HepG2 (cell line): ENCODE data around the gene RAC3. TPM values are rescaled to one million over a fixed set of nuclear protein-coding genes. Genes with fewer than 3 reads are reported as not detected.

ENCODE experiments used
- CREB1 ChIP-seq, 2 experiments: fragments of 450-650 bp in 1 of 2; IDR thresholded peaks; 2 replicates each; pipeline ENCODE4 v1.6.1; 2016 to 2017; ENCODE audit warnings: control low read depth in 1 of 2, mild to moderate bottlenecking in 1 of 2, missing compliant biosample characterization in 1 of 2, missing genetic modification characterization in 1 of 2
- FIP1L1 ChIP-seq: fragments of 200-400 bp; formaldehyde crosslinking; IDR thresholded peaks from 2 replicates; pipeline ENCODE4 v1.6.1; 2018; ENCODE audit warnings: low read depth, mild to moderate bottlenecking, low read length, moderate library complexity, borderline replicate concordance; ENCODE audit not compliant: insufficient read depth
- FOSL2 ChIP-seq: sonication (generic); formaldehyde crosslinking; IDR thresholded peaks from 2 replicates; pipeline ENCODE4 v1.4.0; 2020; ENCODE audit warnings: missing genetic modification reagents
- KDM2A ChIP-seq: sonication (generic); formaldehyde crosslinking; IDR thresholded peaks from 2 replicates; pipeline ENCODE4 v1.4.0; 2020; ENCODE audit warnings: low read depth, missing genetic modification reagents, borderline replicate concordance
- NFE2 ChIP-seq: sonication (generic); formaldehyde crosslinking; IDR thresholded peaks from 2 replicates; pipeline ENCODE4 v1.4.0; 2020; ENCODE audit warnings: missing genetic modification reagents
- NRL ChIP-seq: sonication (generic); formaldehyde crosslinking; IDR thresholded peaks from 2 replicates; pipeline ENCODE4 v1.5.0; 2020; ENCODE audit warnings: missing genetic modification reagents, mild to moderate bottlenecking, moderate library complexity, borderline replicate concordance
- PAF1 ChIP-seq: IDR thresholded peaks from 2 replicates; pipeline ENCODE4 v1.6.1; 2016; ENCODE audit warnings: missing genetic modification reagents, missing compliant biosample characterization
- PPARG ChIP-seq: conservative IDR thresholded peaks from 2 replicates; pipeline ENCODE4 v1.6.1; 2016; ENCODE audit warnings: missing biosample characterization, missing genetic modification reagents
- RBM39 ChIP-seq: fragments of 200-400 bp; formaldehyde crosslinking; IDR thresholded peaks from one replicate; pipeline ENCODE4 v1.6.1; 2018; ENCODE audit warnings: antibody characterized with exemption, mild to moderate bottlenecking, low read depth, low read length; ENCODE audit not compliant: poor library complexity, severe bottlenecking
- SMYD3 ChIP-seq: sonication (generic); formaldehyde crosslinking; IDR thresholded peaks from 2 replicates; pipeline ENCODE4 v1.8.1; 2023; ENCODE audit warnings: mild to moderate bottlenecking, missing genetic modification reagents
- STAT5B ChIP-seq: sonication (generic); formaldehyde crosslinking; IDR thresholded peaks from 2 replicates; pipeline ENCODE4 v1.4.0; 2020; ENCODE audit warnings: missing genetic modification reagents
- ZBTB3 ChIP-seq: sonication (generic); formaldehyde crosslinking; IDR thresholded peaks from 2 replicates; pipeline ENCODE4 v1.4.0; 2020; ENCODE audit warnings: low read depth, mild to moderate bottlenecking, moderate library complexity, missing genetic modification reagents, borderline replicate concordance
- ZC3H13 ChIP-seq: sonication (generic); formaldehyde crosslinking; IDR thresholded peaks from 2 replicates; pipeline ENCODE4 v1.8.1; 2023; ENCODE audit warnings: mild to moderate bottlenecking, missing genetic modification reagents, moderate library complexity
- ZC3H4 ChIP-seq: sonication (generic); formaldehyde crosslinking; IDR thresholded peaks from 2 replicates; pipeline ENCODE4 v1.4.0; 2020; ENCODE audit warnings: missing genetic modification reagents, borderline replicate concordance
- ZFP1 ChIP-seq: IDR thresholded peaks from 2 replicates; pipeline ENCODE4 v1.6.1; 2016
- ZFX ChIP-seq: sonication (generic); formaldehyde crosslinking; IDR thresholded peaks from 2 replicates; pipeline ENCODE4 v1.4.0; 2020; ENCODE audit warnings: mild to moderate bottlenecking, low read depth, missing genetic modification reagents, moderate library complexity
- ZNF451 ChIP-seq: sonication (generic); formaldehyde crosslinking; IDR thresholded peaks from 2 replicates; pipeline ENCODE4 v1.5.0; 2020; ENCODE audit warnings: mild to moderate bottlenecking, missing genetic modification reagents
- polyA plus RNA-seq, 8 experiments: library from polyadenylated mRNA; depleted of rRNA in 3 of 8; stranded (reverse) in 7 of 8; unstranded in 1 of 8; fragments of >200 nt; fragmentation: Illumina TruSeq in 4 of 8; extraction: Trizol in 4 of 8; gene quantifications; 2 replicates each; pipeline versions ENCODE4 v1.2.1 to v1.2.3, GENCODE V29; 2011 to 2016; ENCODE audit warnings: low read depth in 4 of 8, missing spikeins in 1 of 8, mixed read lengths in 1 of 8; ENCODE audit not compliant: insufficient read depth in 1 of 8
- total RNA-seq, 5 experiments: library from RNA; depleted of rRNA; stranded (reverse); fragments of >200 nt; fragmentation: Illumina TruSeq; extraction: Trizol; gene quantifications; 2 replicates each; pipeline ENCODE4 v1.2.3, GENCODE V29; 2016; ENCODE audit warnings: low read depth in 1 of 5
- TF ChIP-seq, protein P1 (sequence below): sonication (generic); formaldehyde crosslinking; IDR thresholded peaks from 2 replicates; pipeline ENCODE4 v1.4.0; 2020; ENCODE audit warnings: missing genetic modification reagents
- TF ChIP-seq, protein P2 (sequence below): sonication (generic); formaldehyde crosslinking; conservative IDR thresholded peaks from 2 replicates; pipeline ENCODE4 v1.8.0; 2022; ENCODE audit warnings: low read depth, missing genetic modification reagents
- TF ChIP-seq, protein P3 (sequence below): IDR thresholded peaks from 2 replicates; pipeline ENCODE4 v1.6.1; 2016; ENCODE audit warnings: mild to moderate bottlenecking, missing biosample characterization, missing genetic modification reagents
- TF ChIP-seq, protein P4 (sequence below): sonication (generic); formaldehyde crosslinking; IDR thresholded peaks from 2 replicates; pipeline ENCODE4 v1.5.0; 2020; ENCODE audit warnings: missing genetic modification reagents, mild to moderate bottlenecking, borderline replicate concordance
- TF ChIP-seq, protein P5 (sequence below): sonication (generic); formaldehyde crosslinking; IDR thresholded peaks from 2 replicates; pipeline ENCODE4 v1.4.0; 2020; ENCODE audit warnings: low read depth, mild to moderate bottlenecking, missing genetic modification reagents

The RAC3 gene
- total and polyA plus RNA-seq, 2 of the 13 experiments (the other 11 are each of a cell fraction or from before 2014, with no cell fraction given) = 10.5 to 21.3 TPM

DNA sequence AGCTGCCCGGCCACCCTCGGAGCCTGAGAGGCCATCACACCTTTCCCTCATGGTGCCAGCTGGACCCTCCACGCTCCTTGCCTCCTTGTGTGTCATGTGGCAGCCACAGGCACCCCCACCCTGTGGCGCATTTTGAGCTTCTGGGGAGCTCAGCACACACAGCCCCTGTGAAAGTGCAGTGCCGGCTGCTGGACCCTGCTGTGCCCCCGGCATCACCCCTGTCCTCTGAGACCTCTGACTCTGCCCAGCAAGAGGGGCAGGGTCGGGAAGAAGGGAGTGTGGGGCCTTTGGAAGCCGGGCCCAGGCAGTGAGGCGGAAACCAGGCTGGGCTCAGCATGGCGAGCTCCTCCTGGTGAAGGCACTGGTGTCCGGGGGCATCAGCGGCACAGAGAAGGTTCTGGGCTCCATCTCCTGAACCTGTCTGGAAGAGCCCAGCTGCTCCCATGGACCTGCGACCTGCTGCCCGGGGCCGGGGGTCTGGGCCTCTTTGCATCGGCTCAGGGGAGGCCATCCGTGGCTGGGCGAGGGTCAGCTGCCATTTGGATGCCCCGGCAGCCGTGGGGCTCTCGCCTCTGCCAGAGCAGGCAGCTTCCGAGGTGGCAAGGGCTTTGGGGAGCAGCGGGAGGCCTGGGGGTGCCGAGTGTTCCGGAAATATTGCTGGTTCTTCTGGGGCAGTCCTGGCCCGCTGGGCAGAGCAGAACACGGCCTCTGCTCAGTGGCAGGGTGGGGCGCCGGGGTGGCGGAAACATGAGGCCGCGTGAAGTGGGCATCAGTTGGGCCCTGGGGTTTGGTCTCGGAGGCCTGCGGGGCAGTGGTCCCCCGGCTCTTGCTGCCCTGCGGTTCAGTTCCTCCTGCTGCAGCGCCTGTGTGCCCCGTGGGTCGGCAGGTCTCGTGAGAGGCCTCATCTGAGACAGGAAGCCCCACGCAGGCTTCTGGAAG, 26.7 kb upstream of the RAC3 start (continued):
- TF ChIP-seq, protein P1, sequence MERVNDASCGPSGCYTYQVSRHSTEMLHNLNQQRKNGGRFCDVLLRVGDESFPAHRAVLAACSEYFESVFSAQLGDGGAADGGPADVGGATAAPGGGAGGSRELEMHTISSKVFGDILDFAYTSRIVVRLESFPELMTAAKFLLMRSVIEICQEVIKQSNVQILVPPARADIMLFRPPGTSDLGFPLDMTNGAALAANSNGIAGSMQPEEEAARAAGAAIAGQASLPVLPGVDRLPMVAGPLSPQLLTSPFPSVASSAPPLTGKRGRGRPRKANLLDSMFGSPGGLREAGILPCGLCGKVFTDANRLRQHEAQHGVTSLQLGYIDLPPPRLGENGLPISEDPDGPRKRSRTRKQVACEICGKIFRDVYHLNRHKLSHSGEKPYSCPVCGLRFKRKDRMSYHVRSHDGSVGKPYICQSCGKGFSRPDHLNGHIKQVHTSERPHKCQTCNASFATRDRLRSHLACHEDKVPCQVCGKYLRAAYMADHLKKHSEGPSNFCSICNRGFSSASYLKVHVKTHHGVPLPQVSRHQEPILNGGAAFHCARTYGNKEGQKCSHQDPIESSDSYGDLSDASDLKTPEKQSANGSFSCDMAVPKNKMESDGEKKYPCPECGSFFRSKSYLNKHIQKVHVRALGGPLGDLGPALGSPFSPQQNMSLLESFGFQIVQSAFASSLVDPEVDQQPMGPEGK (CRISPR knock-in tag) = no peak
- TF ChIP-seq ZNF451 (CRISPR knock-in tag) = no peak
- TF ChIP-seq KDM2A (CRISPR knock-in tag) = peak; percentile 12; the same call in 1 of the 2 replicates
- TF ChIP-seq STAT5B (CRISPR knock-in tag) = no peak
- TF ChIP-seq ZC3H13 (CRISPR knock-in tag) = peak; percentile 19; the same call in 1 of the 2 replicates
- no peak for TF ChIP-seq NFE2 (CRISPR knock-in tag)
- TF ChIP-seq PPARG (CRISPR knock-in tag) = no peak
- TF ChIP-seq PAF1 (CRISPR knock-in tag) = 0 out of 2 replicates have a peak, but pooled peaks have one; percentile 49
- TF ChIP-seq, protein P2, sequence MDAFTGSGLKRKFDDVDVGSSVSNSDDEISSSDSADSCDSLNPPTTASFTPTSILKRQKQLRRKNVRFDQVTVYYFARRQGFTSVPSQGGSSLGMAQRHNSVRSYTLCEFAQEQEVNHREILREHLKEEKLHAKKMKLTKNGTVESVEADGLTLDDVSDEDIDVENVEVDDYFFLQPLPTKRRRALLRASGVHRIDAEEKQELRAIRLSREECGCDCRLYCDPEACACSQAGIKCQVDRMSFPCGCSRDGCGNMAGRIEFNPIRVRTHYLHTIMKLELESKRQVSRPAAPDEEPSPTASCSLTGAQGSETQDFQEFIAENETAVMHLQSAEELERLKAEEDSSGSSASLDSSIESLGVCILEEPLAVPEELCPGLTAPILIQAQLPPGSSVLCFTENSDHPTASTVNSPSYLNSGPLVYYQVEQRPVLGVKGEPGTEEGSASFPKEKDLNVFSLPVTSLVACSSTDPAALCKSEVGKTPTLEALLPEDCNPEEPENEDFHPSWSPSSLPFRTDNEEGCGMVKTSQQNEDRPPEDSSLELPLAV (CRISPR knock-in tag) = no peak
- TF ChIP-seq RBM39 = peak; percentile 24
- no peak for TF ChIP-seq ZFP1 (CRISPR knock-in tag)
- TF ChIP-seq FOSL2 = 0 out of 2 replicates have a peak, but pooled peaks have one; percentile 2
- TF ChIP-seq, protein P3, sequence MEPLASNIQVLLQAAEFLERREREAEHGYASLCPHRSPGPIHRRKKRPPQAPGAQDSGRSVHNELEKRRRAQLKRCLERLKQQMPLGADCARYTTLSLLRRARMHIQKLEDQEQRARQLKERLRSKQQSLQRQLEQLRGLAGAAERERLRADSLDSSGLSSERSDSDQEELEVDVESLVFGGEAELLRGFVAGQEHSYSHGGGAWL (CRISPR knock-in tag) = 0 out of 2 replicates have a peak, but pooled peaks have one; percentile 5
- no peak for TF ChIP-seq ZBTB3 (CRISPR knock-in tag)
- no peak for TF ChIP-seq ZC3H4
- peak; percentile 23; the same call in 1 of the 2 replicates for TF ChIP-seq FIP1L1
- no peak for TF ChIP-seq NRL (CRISPR knock-in tag)
- TF ChIP-seq, protein P4, sequence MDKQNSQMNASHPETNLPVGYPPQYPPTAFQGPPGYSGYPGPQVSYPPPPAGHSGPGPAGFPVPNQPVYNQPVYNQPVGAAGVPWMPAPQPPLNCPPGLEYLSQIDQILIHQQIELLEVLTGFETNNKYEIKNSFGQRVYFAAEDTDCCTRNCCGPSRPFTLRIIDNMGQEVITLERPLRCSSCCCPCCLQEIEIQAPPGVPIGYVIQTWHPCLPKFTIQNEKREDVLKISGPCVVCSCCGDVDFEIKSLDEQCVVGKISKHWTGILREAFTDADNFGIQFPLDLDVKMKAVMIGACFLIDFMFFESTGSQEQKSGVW (CRISPR knock-in tag) = no peak
- TF ChIP-seq, protein P5, sequence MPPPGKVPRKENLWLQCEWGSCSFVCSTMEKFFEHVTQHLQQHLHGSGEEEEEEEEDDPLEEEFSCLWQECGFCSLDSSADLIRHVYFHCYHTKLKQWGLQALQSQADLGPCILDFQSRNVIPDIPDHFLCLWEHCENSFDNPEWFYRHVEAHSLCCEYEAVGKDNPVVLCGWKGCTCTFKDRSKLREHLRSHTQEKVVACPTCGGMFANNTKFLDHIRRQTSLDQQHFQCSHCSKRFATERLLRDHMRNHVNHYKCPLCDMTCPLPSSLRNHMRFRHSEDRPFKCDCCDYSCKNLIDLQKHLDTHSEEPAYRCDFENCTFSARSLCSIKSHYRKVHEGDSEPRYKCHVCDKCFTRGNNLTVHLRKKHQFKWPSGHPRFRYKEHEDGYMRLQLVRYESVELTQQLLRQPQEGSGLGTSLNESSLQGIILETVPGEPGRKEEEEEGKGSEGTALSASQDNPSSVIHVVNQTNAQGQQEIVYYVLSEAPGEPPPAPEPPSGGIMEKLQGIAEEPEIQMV = no peak
- peak; percentile 5; the same call in 1 of the 2 replicates for TF ChIP-seq ZFX
- no peak for TF ChIP-seq SMYD3 (CRISPR knock-in tag)
- no peak for TF ChIP-seq CREB1 (IDR thresholded peaks at IDR 0.05)
- TF ChIP-seq CREB1 (CRISPR knock-in tag; IDR thresholded peaks at IDR 0.05) = no peak
